Activated CD8-positive, alpha-beta memory T cell treated with anti-CD3 and anti-CD28 coated beads, Interleukin-2, amount 50 U/mL, for 1 hour (primary cell): ENCODE measurements around the gene TMEM232.

ENCODE experiments used
- DNase-seq: peaks from one replicate; pipeline ENCODE4 v3.0.0-alpha.2; 2020; ENCODE audit errors: extremely low read depth

TMEM232 gene

GRCh38 chr5:110517396-110517795 is 209.1 kb downstream of the TMEM232 start:
- no peak for DNase-seq

GRCh38 chr5:110514030-110514429 is 212.4 kb downstream of the TMEM232 start:
- DNase-seq, result no peak

- no peak for DNase-seq
Measured at GRCh38 chr5:110512266-110512665, 214.2 kb downstream of the TMEM232 start.

- no peak for DNase-seq
Measured at GRCh38 chr5:110510146-110510545, 216.3 kb downstream of the TMEM232 start.

GRCh38 chr5:110507972-110508371 is 218.5 kb downstream of the TMEM232 start:
- DNase-seq, result no peak

GRCh38 chr5:110506378-110506777 is 220.1 kb downstream of the TMEM232 start:
- DNase-seq, result no peak

GRCh38 chr5:110496276-110496675 is 230.2 kb downstream of the TMEM232 start:
- DNase-seq, result no peak

- no peak for DNase-seq
Measured at GRCh38 chr5:110492446-110492845, 234.0 kb downstream of the TMEM232 start.

GRCh38 chr5:110478895-110479294 is 247.6 kb downstream of the TMEM232 start:
- DNase-seq, result no peak

- DNase-seq, result no peak
Measured at GRCh38 chr5:110477911-110478310, 248.6 kb downstream of the TMEM232 start.

- DNase-seq, result no peak
Measured at GRCh38 chr5:110476164-110476563, 250.3 kb downstream of the TMEM232 start.

GRCh38 chr5:110475529-110475928 is 250.9 kb downstream of the TMEM232 start:
- DNase-seq, result no peak

GRCh38 chr5:110469486-110469885 is 257.0 kb downstream of the TMEM232 start:
- DNase-seq, result no peak

GRCh38 chr5:110463106-110463505 is 263.4 kb downstream of the TMEM232 start:
- no peak for DNase-seq

- no peak for DNase-seq
Measured at GRCh38 chr5:110460837-110461236, 265.6 kb downstream of the TMEM232 start.

- DNase-seq, result no peak
Measured at GRCh38 chr5:110458313-110458712, 268.2 kb downstream of the TMEM232 start.

GRCh38 chr5:110442856-110443255 is 283.6 kb downstream of the TMEM232 start:
- DNase-seq, result no peak

- no peak for DNase-seq
Measured at GRCh38 chr5:110441035-110441434, 285.4 kb downstream of the TMEM232 start.

GRCh38 chr5:110440058-110440457 is 286.4 kb downstream of the TMEM232 start:
- DNase-seq, result no peak

GRCh38 chr5:110439296-110439695 is 287.2 kb downstream of the TMEM232 start:
- DNase-seq, result no peak

GRCh38 chr5:110435207-110435606 is 291.3 kb downstream of the TMEM232 start:
- no peak for DNase-seq

GRCh38 chr5:110431603-110432002 is 294.9 kb downstream of the TMEM232 start:
- no peak for DNase-seq

GRCh38 chr5:110414360-110414759 is 312.1 kb downstream of the TMEM232 start:
- no peak for DNase-seq

GRCh38 chr5:110413856-110414255 is 312.6 kb downstream of the TMEM232 start:
- no peak for DNase-seq

GRCh38 chr5:110409571-110409970 is 316.9 kb downstream of the TMEM232 start:
- DNase-seq, result no peak
